Suppressor macrophage (primary cell): ENCODE data around the gene MT1HL1.
"Not testable (repeated sequence)": the region's sequence is repeated elsewhere in the genome, so short reads cannot be mapped to it uniquely, and the experiment has no call there.

ENCODE experiments used
- DNase-seq, 4 experiments: peaks; one replicate each; pipeline ENCODE4 v3.0.0-alpha.2; 2020 to 2022

MT1HL1 gene

GRCh38 chr1:237013608-237014007 is 9.4 kb upstream of the MT1HL1 start:
- no peak for DNase-seq

GRCh38 chr1:237012788-237013383 is 8.6 kb upstream of the MT1HL1 start:
- DNase-seq: no peak

- no peak for DNase-seq
Measured at GRCh38 chr1:237012361-237012760, 8.1 kb upstream of the MT1HL1 start.

- no peak for DNase-seq
Measured at GRCh38 chr1:237011432-237011831, 7.2 kb upstream of the MT1HL1 start.

GRCh38 chr1:237009611-237010010 is 5.4 kb upstream of the MT1HL1 start:
- DNase-seq: no peak

GRCh38 chr1:237007147-237007881 is 3.1 kb upstream of the MT1HL1 start:
- no peak for DNase-seq

GRCh38 chr1:237005674-237006073 is 1.4 kb upstream of the MT1HL1 start:
- no peak for DNase-seq

- DNase-seq: no peak
Measured at GRCh38 chr1:237003516-237003915, 725 bp downstream of the MT1HL1 start.

GRCh38 chr1:237000191-237000590 is 4.0 kb downstream of the MT1HL1 start:
- no peak for DNase-seq

- no peak for DNase-seq
Measured at GRCh38 chr1:236998546-236998945, 5.7 kb downstream of the MT1HL1 start.

GRCh38 chr1:236997882-236998281 is 6.4 kb downstream of the MT1HL1 start:
- no peak for DNase-seq

GRCh38 chr1:236997361-236997760 is 6.9 kb downstream of the MT1HL1 start:
- no peak for DNase-seq

- no peak for DNase-seq
Measured at GRCh38 chr1:236994450-236994849, 9.8 kb downstream of the MT1HL1 start.

- DNase-seq: no peak
Measured at GRCh38 chr1:236992449-236992848, 11.8 kb downstream of the MT1HL1 start.

GRCh38 chr1:236990052-236990445 is 14.2 kb downstream of the MT1HL1 start:
- no peak for DNase-seq

- no peak for DNase-seq
Measured at GRCh38 chr1:236989290-236990051, 14.8 kb downstream of the MT1HL1 start.

GRCh38 chr1:236983818-236984217 is 20.4 kb downstream of the MT1HL1 start:
- no peak for DNase-seq

- DNase-seq: no peak
Measured at GRCh38 chr1:236982380-236982779, 21.9 kb downstream of the MT1HL1 start.

GRCh38 chr1:236981431-236981830 is 22.8 kb downstream of the MT1HL1 start:
- not testable (repeated sequence) for DNase-seq

- no peak for DNase-seq
Measured at GRCh38 chr1:236980673-236981072, 23.6 kb downstream of the MT1HL1 start.

- DNase-seq: no peak
Measured at GRCh38 chr1:236979149-236979900, 24.9 kb downstream of the MT1HL1 start.

GRCh38 chr1:236978740-236979139 is 25.5 kb downstream of the MT1HL1 start:
- DNase-seq: no peak

- no peak for DNase-seq
Measured at GRCh38 chr1:236975461-236975860, 28.8 kb downstream of the MT1HL1 start.
